Measurements from ENCODE around the gene RORC. TPM values are rescaled to one million over a fixed set of nuclear protein-coding genes. Genes with fewer than 3 reads are reported as not detected.
A peak's percentile ranks its signal among the peaks of the same experiment; 100 is the strongest.

The RORC gene
- total RNA-seq, 1 experiment from 2014 or later = 0.26 TPM

- intact Hi-C loops (cut with micrococcal nuclease) = loop anchor here (10.0 kb wide), 2 partner anchors 224 to 494 kb away; partner anchors contain the start of genes RFX5 and SNX27
- no peak overlapping the region for H3K4me2 ChIP-seq (ENCODE audit: low read length)
- no peak for DNase-seq
Observed at GRCh38 chr1:151838222-151839081, 6.8 kb upstream of the RORC start.

GRCh38 chr1:151837884-151838221, 6.3 kb upstream of the RORC start:
- TF ChIP-seq CTCF (conservative IDR thresholded peaks at IDR 0.05; ENCODE audit: low read depth, low read length) = no peak
- no peak for TF ChIP-seq EZH2phosphoT487 (IDR thresholded peaks at IDR 0.05; ENCODE audit: borderline replicate concordance, low read length)
- DNase-seq (no peak), ATAC-seq (no peak)
- Histone ChIP-seq H3K9me3 (ENCODE audit: low read length) (no peaks in the 10 kb centered on the region), H3K27ac (ENCODE audit: low read length) (peak overlapping the region; percentile 83), H3K4me3 (ENCODE audit: low read length) (no peak overlapping the region), H3K4me2 (ENCODE audit: low read length) (no peak overlapping the region), H3K27me3 (ENCODE audit: low read length) (no peaks in the 10 kb centered on the region), H3K9me2 (replicated peaks; ENCODE audit: low read length) (no peaks in the 10 kb centered on the region), H3F3A (ENCODE audit: low read length, unreplicated experiment) (no peaks in the 10 kb centered on the region), H3K9ac (ENCODE audit: low read length) (peak overlapping the region; percentile 38), H4K20me1 (ENCODE audit: low read length) (no peaks in the 10 kb centered on the region), H2AFZ (ENCODE audit: low read length) (no peak overlapping the region), H3K79me2 (ENCODE audit: low read length) (peaks cover 3% of the 10 kb centered on the region; the same call in 1 of the 2 replicates), H3K36me3 (ENCODE audit: low read depth, low read length) (no peaks in the 10 kb centered on the region), H3K4me1 (ENCODE audit: insufficient read depth, low read length) (peaks cover 51% of the 10 kb centered on the region)
- CTCF ChIA-PET = interaction anchor here (0.6 kb wide), 1 partner anchor 146 kb away, joined by 3 read pairs; no protein-coding TSS in a partner anchor
- intact Hi-C loops (cut with micrococcal nuclease) = loop anchor here (2.0 to 10.0 kb wide), 3 partner anchors 47 to 493 kb away; partner anchors contain the start of genes RFX5, SNX27 and TDRKH
- POLR2A ChIA-PET (ENCODE audit: unreplicated experiment) = no interaction called here
- no TSS peak for BruUV-seq (replicated peaks)

More at GRCh38 chr1:151838222-151839081, 6.8 kb upstream of the RORC start:
- no peaks in the 10 kb centered on the region for H4K20me1 ChIP-seq (ENCODE audit: low read length)
- H3K27me3 ChIP-seq (ENCODE audit: low read length) = no peaks in the 10 kb centered on the region
- no peak overlapping the region for H3K9ac ChIP-seq (ENCODE audit: low read length)
- H3K9me3 ChIP-seq (ENCODE audit: low read length) = no peaks in the 10 kb centered on the region
- peak overlapping the region; percentile 97 for H3K27ac ChIP-seq (ENCODE audit: low read length)
- no peaks in the 10 kb centered on the region for H3K36me3 ChIP-seq (ENCODE audit: low read depth, low read length)
- H3K9me2 ChIP-seq (replicated peaks; ENCODE audit: low read length) = no peaks in the 10 kb centered on the region
- no peak overlapping the region for H3K4me3 ChIP-seq (ENCODE audit: low read length)
- no peak for ATAC-seq
- BruUV-seq (replicated peaks) = no TSS peak
- H2AFZ ChIP-seq (ENCODE audit: low read length) = no peak overlapping the region
- peaks cover 3% of the 10 kb centered on the region; the same call in 1 of the 2 replicates for H3K79me2 ChIP-seq (ENCODE audit: low read length)
- no peak for TF ChIP-seq EZH2phosphoT487 (IDR thresholded peaks at IDR 0.05; ENCODE audit: borderline replicate concordance, low read length)
- TF ChIP-seq CTCF (conservative IDR thresholded peaks at IDR 0.05; ENCODE audit: low read depth, low read length) = no peak
- no peak for TF ChIP-seq EZH2 (IDR thresholded peaks at IDR 0.05; ENCODE audit: low read length, unreplicated experiment)
- no peaks in the 10 kb centered on the region for H3F3A ChIP-seq (ENCODE audit: low read length, unreplicated experiment)
- POLR2A ChIA-PET (ENCODE audit: unreplicated experiment) = interaction anchor here (0.6 to 0.7 kb wide), 2 partner anchors 8 to 270 kb away, joined by 3 to 4 read pairs; no protein-coding TSS in a partner anchor
- CTCF ChIA-PET = interaction anchor here (0.6 to 2.1 kb wide), 4 partner anchors 71 to 327 kb away, joined by 3 to 6 read pairs (median 4); partner anchors contain the start of gene CGN
- H3K4me1 ChIP-seq (ENCODE audit: insufficient read depth, low read length) = peaks cover 51% of the 10 kb centered on the region
